ENCODE results near the gene ID1.

The ID1 gene, protein sequence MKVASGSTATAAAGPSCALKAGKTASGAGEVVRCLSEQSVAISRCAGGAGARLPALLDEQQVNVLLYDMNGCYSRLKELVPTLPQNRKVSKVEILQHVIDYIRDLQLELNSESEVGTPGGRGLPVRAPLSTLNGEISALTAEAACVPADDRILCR

GRCh38 chr20:31605031-31605901 is at the start of gene ID1:
TSS of gene ID1 (plus strand) at chr20:31605289. CDS start at chr20:31605388, 99 bp downstream.
- peak; percentile 97 to 98 for DNase-seq

GRCh38 chr20:31559704-31560093 is 45.4 kb upstream of the ID1 start:
- DNase-seq, result no peak

DNA sequence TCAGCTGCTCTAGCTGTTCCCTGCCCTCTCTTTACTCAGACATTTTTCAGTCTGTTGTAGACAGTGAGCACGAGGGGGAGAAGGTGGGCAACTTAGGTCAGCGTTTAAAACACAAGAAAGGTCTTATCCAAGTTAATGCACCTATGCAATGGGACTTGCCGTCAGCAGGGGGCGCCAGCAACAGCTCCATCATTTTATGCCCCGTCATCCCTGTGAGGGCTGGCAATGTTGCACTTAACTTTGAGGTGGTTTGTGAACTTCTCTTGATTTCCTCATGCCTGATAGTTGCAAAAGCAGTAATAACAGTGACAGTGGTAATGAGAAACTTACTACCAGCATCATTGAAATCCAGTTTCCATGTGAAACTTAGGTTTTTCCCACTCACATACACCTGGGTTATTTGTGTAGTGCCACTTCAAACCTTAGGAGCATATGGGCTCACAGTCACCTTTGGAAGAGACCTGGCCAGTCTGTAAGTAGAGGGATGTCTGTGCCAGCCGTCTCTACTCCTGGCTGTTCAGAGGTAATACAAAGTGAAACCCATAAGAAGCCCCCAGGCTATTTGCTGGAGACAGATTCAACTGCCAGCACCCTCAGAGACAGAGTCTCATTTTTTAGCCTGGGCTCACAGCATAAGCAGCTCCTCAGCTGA is 44.9 kb upstream of the ID1 start:
- peak; percentile 56 to 62 for DNase-seq

DNA sequence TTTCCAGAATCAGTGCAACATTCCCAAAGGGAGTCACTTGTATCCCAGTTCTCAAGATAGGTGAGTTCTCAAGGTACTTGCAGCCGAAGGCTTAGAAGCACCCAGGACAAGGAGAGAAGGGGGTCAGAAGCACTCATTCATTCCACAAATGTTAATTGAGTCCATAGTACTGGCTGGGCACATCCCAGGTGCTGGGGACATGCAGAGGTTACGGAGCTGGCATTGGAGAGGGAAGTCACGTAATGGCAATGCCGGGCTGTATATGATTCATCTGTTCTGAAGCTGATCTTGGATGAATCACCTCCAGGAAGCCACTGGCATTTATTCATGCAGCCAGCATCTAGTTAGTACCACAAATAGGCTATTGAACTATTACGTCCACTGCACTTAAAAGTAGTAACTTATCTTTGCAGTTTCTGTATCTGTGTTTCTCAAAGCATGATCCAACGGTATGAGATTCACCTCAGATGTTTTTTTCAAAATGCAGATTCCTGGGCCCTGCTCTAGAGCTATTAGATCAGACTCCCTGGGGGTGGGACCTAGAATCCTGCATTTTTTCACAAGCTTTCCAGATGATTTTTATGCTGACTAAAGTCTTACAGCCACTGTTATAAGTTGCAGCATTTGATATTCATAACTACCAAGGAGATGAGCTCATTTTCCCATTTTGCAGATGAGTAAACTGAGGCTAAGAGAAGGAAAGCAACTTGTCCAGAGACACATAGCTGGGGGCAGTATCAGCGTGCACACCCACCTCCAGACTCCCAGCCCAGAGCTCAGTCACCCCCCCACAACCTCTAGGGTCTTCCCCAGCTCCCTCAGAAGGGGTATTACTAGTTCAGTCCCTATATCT is 44.1 kb upstream of the ID1 start:
- no peak for DNase-seq

DNA sequence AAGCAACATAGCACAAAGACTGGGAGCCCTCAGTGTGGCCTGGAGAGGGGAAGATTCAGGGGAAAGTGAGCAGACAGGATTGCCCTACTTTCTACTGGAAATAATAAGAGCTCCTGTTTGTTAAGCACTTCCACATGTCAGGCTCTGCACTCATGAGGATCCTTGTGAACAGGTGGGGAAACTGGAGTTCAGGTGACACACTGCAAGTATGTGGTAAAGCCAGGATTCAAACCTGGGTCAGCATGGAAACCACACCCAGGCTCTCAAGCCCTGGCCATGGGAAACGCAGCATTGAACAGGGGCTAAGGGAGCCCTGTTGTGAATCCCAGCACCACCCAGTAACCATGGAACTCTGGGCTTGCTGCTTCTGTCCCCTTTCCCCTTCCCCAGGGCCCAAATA is 42.8 kb upstream of the ID1 start:
- DNase-seq, result no peak

DNA sequence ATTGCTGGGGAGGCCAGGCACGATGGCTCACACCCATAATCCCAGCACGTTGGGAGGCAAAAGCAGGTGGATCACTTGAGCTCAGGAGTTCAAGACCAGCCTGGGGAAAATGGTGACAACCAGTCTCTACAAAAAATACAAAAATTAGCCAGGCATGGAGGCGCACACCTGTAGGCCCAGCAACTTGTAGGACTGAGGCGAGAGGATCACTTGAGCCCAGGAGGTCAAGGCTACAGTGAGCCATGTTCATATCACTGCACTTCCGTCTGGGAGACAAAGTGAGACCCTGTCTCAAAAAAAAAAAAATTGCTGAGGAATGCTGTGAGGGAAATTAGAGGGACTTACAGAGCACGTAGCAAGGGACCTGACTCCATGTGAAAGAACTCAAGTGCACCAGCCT is 40.8 kb upstream of the ID1 start:
- DNase-seq, result no peak

DNA sequence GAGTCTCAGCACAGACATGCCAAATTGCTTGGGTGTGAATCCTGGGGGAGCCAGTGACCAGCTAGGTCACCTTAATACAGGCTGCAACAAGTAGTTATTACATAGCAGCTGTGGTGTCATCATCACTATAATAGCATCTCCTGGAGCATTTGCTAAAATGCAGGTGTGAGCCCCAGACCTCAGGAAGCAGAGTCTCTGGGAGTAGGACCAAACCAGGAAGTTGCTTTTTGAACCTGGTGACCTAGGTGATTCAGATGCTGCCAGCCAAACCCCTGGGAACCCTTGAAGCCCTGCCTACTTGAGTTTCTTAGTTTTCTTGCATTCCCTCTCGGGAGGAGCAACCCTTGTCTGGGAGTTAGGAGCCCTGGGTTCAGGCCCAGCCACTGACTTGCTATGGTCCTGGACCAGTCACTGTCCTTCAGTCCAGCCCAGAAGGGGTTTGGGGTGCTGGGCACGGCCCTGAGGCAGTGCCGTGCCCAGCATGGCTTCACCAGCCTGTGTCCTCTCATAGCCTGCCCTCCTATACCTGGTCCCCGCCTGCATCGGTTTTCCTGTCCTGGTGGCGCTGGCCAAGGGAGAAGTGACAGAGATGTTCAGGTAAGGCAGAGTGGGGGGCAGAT is 39.3 kb upstream of the ID1 start:
- DNase-seq, result peak in 1 of 2 experiments; percentile 66

- DNase-seq, result peak in 1 of 2 experiments; percentile 73
Measured at GRCh38 chr20:31566319-31566657, 38.8 kb upstream of the ID1 start.

DNA sequence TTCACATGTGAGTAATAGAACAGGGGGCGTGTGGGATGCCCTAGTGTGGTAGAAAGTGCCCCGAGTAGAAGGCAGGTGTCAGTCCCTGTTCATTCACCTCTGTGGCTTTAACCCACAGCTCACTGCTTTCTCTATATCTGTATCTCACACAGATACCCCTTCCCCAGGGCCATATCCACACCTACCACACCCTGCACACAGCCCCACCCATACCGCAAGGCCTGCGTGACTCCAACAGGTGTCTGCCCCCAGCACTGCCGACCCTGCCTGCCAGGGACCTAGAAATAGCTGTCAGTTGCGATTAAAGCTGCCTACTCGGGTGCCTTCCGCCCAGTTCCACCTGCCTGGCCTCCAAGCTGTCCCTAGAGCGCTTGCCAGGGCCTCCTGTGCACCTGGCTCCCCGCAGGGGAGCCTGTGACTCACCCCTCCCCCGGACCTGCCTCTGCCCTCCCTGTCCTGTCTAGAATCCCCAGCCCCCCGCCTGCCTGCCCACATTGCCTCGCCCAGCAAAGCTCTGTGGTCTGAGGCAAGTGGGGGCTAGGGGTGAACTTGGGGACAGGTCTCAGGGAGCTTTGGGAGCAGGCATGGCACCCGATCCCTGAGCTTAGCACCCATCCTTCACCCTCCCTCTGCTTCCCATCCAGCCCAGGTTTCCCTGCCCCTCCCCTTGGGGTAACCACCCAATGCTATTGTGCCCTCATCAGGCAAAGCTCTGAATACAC is 38.3 kb upstream of the ID1 start:
- DNase-seq, result peak; percentile 91 to 97

DNA sequence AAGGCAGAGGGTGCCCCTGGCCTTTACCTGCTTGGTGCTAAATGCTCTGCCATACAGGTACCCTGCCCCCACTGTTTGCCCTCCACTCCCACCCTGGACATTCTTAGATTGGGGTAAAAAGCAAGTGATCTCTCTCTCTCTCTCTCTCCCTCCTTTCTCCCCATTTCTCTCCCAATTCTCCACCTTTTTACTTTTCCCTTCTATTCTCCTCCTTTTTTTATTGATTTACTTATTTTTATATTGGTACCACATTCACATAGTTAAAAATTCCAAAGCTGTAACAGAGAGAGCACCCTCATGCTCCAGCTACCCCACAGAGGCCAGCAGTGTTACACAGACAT is 37.7 kb upstream of the ID1 start:
- no peak for DNase-seq

- DNase-seq, result peak in 1 of 2 experiments; percentile 24
Measured at GRCh38 chr20:31568041-31568731, 36.9 kb upstream of the ID1 start.

- no peak for DNase-seq
Measured at GRCh38 chr20:31568773-31569162, 36.3 kb upstream of the ID1 start.

DNA sequence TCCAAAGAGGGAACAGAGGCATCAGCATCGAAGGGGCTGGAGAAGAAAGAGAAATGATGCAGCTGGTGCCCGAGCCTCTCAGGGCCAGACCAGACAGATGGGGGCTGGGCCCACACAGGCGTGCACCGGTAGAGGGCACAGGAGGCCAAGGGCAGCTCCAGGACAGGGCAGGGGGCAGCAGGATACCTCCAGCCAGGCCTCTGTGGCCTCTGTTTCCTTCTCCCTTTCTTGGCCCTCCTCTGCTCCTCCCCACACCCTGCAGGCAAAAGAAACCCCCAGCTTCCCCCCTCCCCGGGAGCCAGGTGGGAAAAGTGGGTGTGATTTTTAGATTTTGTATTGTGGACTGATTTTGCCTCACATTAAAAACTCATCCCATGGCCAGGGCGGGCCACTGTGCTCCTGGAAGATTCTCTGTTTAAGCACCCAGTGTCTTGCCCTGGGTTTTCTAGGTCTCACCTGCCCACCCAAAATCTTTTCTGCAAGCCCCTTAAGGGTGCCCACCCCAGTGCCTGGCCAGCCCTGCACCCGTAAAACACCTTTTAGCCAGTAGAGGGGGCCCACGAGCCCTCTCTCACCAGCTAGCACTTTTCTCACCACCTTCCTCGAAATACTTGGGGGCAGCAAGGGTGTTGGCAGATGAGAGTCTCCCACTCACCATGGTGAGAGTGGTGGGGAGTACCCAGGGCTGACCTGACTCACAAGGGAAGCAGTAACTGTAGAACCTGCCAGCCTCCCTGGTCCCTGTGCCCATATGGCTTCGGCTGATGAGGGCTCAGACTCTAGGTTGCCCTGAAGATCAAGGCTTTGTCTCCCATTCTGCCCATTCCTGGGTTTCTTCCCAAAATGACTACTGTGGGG is 35.7 kb upstream of the ID1 start:
- peak; percentile 46 to 54 for DNase-seq

DNA sequence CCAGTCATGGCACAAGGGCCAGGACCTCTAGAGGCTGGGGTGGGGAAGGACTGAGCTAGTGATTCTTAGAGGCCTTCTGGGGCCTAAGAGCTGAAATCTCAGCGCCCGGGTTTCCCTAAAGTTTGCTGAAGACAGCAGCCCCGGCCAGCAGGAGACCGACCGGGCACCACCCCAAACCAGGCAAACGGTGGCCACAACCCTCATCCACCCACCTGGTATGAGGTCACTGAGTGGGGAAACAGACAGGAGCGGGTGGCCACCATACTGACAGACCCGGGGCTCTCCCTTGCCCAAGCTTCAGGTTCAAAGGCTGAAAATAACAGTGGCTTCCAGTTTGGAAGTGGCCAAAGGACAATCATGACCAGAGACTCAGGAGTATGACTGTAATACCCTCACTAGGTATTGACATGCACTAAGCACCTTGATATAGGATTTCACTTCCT is 35.0 kb upstream of the ID1 start:
- DNase-seq, result no peak

DNA sequence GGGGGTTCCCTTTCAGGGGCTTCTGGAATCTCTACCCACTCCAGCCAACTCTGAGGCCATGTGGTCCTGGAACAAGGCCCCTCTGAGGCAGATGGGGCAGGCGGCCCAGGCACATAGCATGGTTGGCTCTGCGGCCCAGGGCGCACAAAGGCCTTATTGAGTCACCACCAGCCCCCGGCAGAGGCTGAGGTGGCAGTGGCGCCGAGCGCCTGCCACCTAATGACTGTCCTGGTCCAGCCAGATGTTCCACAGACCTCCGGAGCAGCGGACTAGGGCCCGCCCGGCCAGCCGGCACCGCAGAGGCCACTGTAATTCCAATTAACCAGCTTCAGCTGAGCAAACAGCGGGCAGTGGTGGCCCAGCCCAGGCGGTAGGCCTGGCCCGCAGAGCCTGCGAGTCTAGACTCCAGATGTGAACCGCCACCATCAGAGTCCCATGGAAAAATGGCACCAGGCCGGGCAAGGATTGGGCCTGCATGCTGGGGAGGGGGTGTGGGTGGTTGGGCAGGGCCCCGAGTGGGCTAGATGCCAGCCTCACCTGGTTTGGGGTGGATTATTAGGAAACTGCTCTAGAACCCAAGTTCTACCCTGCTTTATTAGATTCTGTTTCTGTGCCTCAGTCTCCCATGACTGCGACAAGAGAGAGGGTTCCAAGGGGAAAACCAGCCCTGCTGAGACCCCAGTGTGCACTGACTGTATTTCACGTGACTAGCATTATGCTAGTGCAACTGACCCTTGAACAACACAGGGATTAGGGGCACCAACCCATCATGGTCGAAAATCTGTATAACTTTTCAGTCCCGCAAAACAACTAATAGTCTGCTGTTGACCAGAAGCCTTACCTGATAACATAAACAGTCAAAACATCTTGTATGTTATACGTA is 34.1 kb upstream of the ID1 start:
- peak in 1 of 2 experiments; percentile 62 for DNase-seq

GRCh38 chr20:31572042-31572700 is 32.9 kb upstream of the ID1 start:
- DNase-seq, result peak in 1 of 2 experiments; percentile 71

GRCh38 chr20:31572701-31573554 is 32.2 kb upstream of the ID1 start:
- peak; percentile 98 for DNase-seq
